GM23338 (cell line): ENCODE data around the gene PARVB.

Experiments used
- CTCF ChIP-seq, 2 experiments: fragments of 200-600 bp in 1 of 2; sonication (generic) in 1 of 2; conservative IDR thresholded peaks; 2 replicates each; pipeline versions ENCODE4 v1.5.1 to v1.6.1; 2016 to 2017; ENCODE audit warnings: antibody characterized with exemption in 2 of 2, low read depth in 2 of 2, mild to moderate bottlenecking in 2 of 2, moderate library complexity in 1 of 2
- EZH2 ChIP-seq: fragments of 200-600 bp; sonication (generic); IDR thresholded peaks from one replicate; pipeline ENCODE4 v1.8.0; 2017; ENCODE audit warnings: antibody characterized with exemption, mild to moderate bottlenecking, low read depth; ENCODE audit not compliant: unreplicated experiment
- EZH2phosphoT487 ChIP-seq: fragments of 200-600 bp; sonication (generic); IDR thresholded peaks from one replicate; pipeline ENCODE4 v1.8.1; 2018; ENCODE audit warnings: antibody characterized with exemption; ENCODE audit not compliant: unreplicated experiment
- JUNB ChIP-seq: IDR thresholded peaks from one replicate; pipeline ENCODE4 v1.6.1; 2016; ENCODE audit warnings: antibody characterized with exemption; ENCODE audit not compliant: unreplicated experiment
- POLR2AphosphoS5 ChIP-seq: IDR thresholded peaks from 2 replicates; pipeline ENCODE4 v1.6.1; 2016; ENCODE audit warnings: antibody characterized with exemption, low read depth

- TF ChIP-seq EZH2 (no peak), CTCF (conservative IDR thresholded peaks at IDR 0.05; ENCODE audit: low read depth in 2 of 2) (no peak), POLR2AphosphoS5 (no peak), EZH2phosphoT487 (no peak), JUNB (no peak)
Measured at GRCh38 chr22:44182588-44183286, 158.6 kb downstream of the PARVB start.
